NCI-H2227 (cell line): ENCODE results near the gene AMN1.
A peak's percentile ranks its signal among the peaks of the same experiment; 100 is the strongest.
"Not testable (repeated sequence)": the region's sequence is repeated elsewhere in the genome, so short reads cannot be mapped to it uniquely, and the experiment has no call there.

Experiments
- DNase-seq: peaks from one replicate; lab custom pipeline; 2025; ENCODE audit not compliant: unreplicated experiment; lab: John Stamatoyannopoulos, UW

Gene AMN1

DNA sequence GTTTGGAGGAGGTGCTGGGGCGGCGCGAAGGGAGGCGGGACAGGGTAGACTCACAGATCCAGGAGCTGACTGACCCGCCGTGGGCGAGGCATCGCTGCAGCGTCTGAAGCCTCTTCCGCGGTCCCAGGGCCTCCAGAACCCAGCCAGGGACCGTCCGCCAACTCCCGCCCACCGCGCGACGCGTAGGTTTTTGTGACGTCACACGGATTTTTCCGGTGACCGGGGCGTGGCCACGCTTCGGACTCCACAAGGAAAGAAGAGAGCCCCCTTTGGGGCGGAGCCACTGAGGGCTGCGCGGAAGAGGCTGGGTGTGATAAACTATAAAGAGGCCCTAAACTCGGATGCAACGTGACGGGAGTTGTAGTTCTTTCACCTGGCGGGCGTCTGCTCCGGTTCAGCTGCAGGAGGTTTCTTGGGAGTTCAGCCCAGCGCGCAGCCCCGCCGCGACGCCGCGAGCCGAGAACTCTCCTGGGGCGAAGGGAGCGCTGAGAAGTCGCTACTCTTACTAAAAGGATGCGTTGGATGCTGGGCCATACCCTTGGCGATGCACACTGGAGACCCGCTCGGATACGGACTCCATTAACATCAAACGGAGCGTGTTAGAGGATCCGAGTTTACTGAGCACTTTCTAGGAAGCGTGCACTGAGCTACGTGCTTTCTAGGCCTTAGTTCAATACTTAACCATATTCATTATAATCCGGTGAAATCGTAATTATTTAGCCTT is at the start of gene AMN1:
Gene AMN1, minus strand, starts transcription at position 105 of the 724 bp plus-strand sequence. Its CDS starts 13 bp downstream, at position 92.
- peak; percentile 99 for DNase-seq

GRCh38 chr12:31773867-31774266 is 45.0 kb upstream of the AMN1 start:
- no peak for DNase-seq

DNA sequence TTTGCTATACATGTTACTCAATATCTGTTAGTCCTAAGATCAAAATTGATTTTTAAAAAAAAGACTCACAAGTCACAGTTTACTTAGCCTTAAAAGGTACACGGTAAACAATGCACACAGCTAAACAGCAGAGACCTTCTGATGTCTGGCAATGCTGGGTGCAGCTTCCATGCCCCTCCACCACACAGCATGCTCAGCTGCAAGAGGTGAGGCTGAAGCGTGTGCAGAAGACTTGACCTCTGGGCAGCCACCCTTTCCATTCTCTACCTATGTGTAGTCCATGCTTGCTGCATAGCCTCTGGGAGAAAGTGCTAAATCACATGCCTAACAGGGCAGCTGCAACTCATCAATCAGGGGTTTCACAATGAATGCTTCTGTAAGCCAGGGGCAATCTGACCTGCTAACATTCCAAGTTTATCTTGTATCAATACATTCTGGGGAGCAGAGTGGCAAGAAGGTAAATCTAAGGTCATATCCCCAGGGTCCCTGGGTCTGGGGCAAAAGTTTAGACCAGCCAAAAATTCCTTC is 44.5 kb upstream of the AMN1 start:
- DNase-seq, result no peak

DNA sequence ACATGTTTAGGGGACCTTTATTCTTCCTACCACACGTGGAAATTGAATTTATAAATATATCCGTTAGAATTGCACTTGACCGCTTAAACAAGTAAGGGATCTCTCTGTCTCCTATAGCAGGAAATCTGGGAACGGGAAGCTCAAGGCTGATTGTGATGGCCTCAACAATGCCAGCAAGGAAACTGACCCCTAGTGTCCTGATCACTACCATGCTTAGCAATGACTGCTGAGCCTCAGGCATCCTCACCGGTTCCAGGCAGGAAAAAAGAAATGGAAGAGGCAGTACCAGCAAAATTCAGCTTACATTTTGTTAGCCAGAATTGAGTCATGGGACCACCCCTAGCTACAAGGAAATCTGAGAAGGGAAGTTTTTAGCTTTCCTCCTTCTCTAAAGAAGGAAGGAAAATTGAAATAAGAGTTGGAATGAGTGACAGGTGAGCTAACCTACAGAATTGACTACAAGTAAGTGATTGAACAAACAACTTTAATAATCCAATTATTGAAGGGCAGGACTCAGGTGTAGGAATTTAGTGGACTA is 43.9 kb upstream of the AMN1 start:
- no peak for DNase-seq

DNA sequence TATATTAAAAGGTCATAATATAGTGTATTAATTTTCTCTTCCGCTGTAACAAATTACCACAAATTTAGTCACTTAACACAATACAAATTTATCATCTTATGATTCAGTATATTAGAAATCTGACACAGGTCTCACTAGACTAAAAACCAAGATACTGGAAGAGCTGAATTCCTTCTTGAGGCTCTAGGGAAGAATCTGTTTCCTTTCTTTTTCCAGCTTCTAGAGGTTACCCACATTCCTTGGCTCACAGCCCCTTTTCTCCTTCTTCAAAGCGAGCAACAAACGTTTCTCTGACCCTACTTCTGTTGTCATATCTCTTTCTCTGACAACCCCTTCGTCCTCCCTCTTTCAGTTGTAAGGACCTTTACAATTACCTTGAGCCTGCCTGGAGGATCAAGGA is 43.4 kb upstream of the AMN1 start:
- no peak for DNase-seq

DNA sequence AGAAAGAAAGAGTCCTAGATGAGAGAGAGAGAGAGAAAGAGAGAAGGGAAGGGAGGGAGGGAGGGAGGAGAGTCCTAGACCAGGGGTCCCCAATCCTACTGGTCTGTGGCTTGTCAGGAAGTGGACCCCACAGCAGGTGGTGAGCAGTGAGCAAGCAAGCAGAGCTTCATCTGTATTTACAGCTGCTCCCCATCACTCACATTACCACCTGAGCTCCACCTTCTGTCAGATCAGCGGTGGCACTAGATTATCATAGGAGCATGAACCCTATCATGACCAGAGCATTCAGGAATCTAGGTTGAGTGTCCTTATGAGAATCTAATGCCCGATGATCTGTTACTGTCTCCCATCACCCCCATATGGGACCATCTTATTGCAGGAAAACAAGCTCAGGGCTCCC is 39.2 kb upstream of the AMN1 start:
- DNase-seq, result no peak

GRCh38 chr12:31765931-31766330 is 37.1 kb upstream of the AMN1 start:
- DNase-seq, result no peak

- no peak for DNase-seq
Observed at GRCh38 chr12:31759632-31760459, 31.0 kb upstream of the AMN1 start.

- not testable (repeated sequence) for DNase-seq
Observed at GRCh38 chr12:31758297-31758696, 29.5 kb upstream of the AMN1 start.

DNA sequence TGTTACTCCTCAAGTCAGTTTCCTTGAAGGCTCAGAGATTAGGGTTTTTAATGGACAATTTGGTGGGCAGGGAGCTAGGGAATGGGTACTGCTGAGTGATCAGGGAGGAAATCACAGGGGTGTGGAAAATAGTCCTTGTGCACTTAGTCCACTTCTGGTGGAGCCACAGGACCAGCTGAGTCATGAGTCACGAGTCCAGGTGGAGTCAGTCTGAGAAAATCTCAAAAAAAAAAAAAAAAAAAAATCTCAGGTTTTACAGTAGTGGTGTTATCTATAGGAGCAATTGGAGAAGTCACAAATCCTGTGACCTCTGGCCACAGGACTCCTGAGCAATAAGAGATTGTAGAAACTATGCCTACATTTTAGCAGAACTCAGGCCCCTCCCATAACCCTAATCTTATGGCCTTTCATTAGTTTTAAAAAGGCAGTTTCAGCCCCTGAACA is 28.2 kb upstream of the AMN1 start:
- no peak for DNase-seq

DNA sequence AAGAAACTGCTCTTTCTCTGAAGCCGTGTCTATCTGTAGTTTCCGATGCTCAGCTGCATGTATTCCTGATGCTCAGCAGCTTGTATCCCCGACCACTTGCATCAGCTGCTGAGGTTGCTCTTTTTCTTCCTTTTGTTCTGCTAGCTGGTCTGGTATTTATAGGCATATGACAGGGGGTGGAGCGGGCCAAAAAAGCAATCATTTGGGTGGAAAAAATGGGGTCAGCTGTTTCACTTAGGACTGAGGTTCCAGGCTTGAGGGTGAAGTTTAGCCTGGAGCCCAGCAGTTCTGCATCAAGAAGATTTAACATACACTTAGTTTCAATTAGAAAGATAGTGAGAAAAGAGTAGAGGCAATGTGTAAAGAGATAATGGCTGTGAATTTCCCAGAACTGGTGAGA is 23.6 kb upstream of the AMN1 start:
- DNase-seq, result no peak

GRCh38 chr12:31751085-31751484 is 22.3 kb upstream of the AMN1 start:
- no peak for DNase-seq

- no peak for DNase-seq
Observed at GRCh38 chr12:31750747-31751039, 21.9 kb upstream of the AMN1 start.

DNA sequence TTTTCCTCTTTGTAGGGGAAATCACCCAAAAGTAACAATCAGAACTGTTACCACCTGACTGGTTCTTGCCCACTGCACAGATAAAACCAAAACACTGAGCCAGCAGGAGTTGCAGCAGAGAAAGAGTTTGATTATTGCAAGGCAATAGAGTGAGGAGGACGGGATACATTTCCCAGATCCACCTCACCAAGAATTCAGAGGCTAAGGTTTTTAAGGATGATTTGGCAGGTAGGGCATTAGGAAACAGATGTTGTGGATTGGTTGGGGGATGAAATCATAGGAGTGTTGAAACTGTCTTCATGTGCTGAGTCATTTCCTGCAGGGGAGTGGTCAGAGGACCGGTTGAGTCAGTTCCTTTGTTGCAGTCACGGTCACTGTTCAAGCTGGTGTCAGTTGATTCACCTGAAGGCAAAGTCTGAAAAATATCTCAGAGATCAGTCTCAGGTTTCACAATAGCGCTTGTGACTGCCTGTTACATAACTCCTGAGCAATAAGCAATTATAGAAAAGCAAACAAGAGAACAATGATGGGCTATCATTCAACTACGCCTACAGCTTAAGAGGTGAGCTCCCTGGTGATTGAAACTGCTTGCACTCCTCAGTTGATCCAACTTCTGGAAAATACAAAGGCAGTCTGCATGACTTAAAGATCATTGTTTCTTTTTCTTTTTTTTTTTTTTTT is 20.3 kb upstream of the AMN1 start:
- DNase-seq, result peak; percentile 83

DNA sequence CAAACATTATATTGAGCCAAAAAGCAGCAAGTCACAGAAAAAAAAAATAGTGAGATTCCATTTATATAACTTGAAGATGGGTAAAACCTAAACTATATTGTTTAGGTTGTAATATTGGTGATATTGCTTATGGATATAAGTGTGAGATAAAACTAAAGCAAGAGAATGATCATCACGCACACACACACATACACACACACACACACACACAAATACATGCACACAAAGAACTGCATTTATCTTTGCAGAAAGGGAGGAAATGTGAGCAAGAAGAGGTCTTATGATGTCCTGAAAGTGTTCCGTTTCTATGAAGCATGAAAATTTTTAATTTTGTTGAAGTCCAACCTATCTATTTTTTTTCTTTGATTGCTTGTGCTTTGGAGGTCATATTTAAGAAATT is 16.4 kb upstream of the AMN1 start:
- no peak for DNase-seq

DNA sequence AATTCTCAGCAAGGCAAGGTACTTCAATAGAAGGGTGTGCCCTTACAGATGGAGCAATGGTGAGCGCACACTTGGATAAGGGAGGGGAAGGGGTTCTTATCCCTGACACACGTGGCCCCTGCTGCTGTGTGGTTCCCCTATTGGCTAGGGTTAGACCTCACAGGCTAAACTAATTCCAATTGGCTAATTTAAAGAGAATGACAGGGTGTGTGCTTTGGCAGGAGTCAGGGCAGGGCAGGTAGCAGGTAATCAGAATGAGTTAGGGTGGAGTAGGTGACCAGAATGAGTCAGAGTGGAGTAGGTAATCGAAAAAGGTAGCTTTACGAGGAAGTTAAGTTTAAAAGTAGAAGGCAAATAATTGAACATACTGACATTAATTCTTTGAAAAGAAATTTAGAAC is 15.5 kb upstream of the AMN1 start:
- not testable (repeated sequence) for DNase-seq

DNA sequence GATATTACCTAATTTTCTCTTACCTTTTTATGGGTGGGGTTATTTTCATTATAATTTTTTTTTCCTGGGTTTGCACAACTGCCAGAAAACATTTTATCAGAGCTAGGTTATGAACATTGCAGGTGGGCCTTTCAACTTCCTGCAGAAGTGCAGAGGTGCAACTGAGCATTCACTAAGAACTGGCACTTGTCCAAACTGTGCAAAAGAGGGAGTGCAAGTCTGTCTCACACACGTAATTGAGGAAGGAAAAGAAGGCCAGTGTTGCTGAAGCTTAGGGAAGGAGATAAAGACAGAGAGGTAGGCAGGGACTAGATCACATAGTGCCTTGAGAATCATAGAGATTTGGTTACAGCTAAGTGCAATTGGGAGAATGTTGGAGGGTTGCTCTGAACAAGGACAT is 14.1 kb upstream of the AMN1 start:
- no peak for DNase-seq

DNA sequence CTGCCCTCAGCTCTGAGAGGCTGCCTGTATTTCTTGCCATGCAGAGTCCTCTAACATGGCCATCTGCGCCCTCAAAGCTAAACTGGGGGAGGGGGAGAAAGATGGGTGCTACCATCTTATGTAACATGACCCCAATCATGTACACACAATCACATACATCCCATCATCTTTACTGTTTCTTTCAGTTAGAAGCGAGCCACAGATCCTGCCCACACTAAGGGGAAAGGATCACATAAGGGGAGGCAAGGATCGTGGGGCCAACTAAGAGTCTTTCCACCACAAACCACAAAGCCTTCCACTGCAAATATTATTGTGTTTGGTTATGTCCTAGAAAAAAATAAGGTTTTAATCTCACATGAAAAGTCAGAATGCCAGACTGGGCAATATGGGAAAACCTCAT is 11.8 kb upstream of the AMN1 start:
- no peak for DNase-seq

GRCh38 chr12:31737763-31738162 is 8.9 kb upstream of the AMN1 start:
- no peak for DNase-seq

- DNase-seq, result no peak
Observed at GRCh38 chr12:31737345-31737744, 8.5 kb upstream of the AMN1 start.

DNA sequence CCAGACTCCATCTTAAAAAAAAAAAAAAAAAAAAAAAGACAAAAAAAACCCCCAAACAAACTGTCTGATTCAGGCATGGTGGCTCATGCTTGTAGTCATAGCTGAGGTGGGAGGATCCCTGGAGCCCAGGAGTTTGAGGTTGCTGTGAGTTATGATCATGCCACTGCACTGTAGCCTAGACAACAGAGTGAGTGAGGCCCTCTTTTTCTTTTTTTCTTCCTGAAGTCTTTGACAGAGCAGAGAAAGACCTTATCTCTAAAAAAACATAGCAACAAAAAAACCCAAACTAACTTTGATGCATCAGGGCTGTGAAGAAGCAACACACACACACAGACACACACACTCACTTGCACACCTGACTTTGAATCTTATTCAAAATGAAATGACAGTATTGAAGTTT is 7.7 kb upstream of the AMN1 start:
- no peak for DNase-seq
